Esophagus muscularis mucosa (tissue), 4 donors: ENCODE measurements around the gene OMA1.

Experiments used
- CTCF ChIP-seq, 3 experiments: fragments of 200-600 bp in 2 of 3; fragments of 450-650 bp in 1 of 3; sonication (generic) in 2 of 3; IDR thresholded peaks; one replicate each; pipeline ENCODE4 v1.5.1; 2017 to 2019; ENCODE audit warnings: antibody characterized with exemption in 3 of 3, mild to moderate bottlenecking in 2 of 3, moderate library complexity in 1 of 3
- EP300 ChIP-seq: sonication (generic); formaldehyde crosslinking; IDR thresholded peaks from one replicate; pipeline ENCODE4 v1.6.1; 2017; ENCODE audit warnings: antibody characterized with exemption
- POLR2A ChIP-seq: fragments of 450-650 bp; IDR thresholded peaks from one replicate; pipeline ENCODE4 v1.6.1; 2017; ENCODE audit warnings: antibody characterized with exemption, moderate library complexity, mild to moderate bottlenecking, low read depth
- POLR2AphosphoS5 ChIP-seq, 2 donors: sonication (generic); formaldehyde crosslinking; IDR thresholded peaks; one replicate each; pipeline ENCODE4 v1.6.1; 2017; ENCODE audit warnings: antibody characterized with exemption in 2 of 2

GRCh38 chr1:58469476-58469875, 77.0 kb downstream of the OMA1 start:
- no peak for TF ChIP-seq CTCF (IDR thresholded peaks at IDR 0.05)
- no peak for TF ChIP-seq EP300
- TF ChIP-seq POLR2A: no peak
- no peak for TF ChIP-seq POLR2AphosphoS5 (IDR thresholded peaks at IDR 0.05)
